Measurements from ENCODE around the gene BACH2. TPM values are rescaled to one million over a fixed set of nuclear protein-coding genes. Genes with fewer than 3 reads are reported as not detected.

The BACH2 gene
- total and polyA plus RNA-seq, 2 donors (not counting 1 experiment from before 2014, with no cell fraction given) = 2.2 to 2.6 TPM

GRCh38 chr6:90076511-90077415 is 219.9 kb downstream of the BACH2 start:
- H3K4me1 ChIP-seq (ENCODE audit: control insufficient read depth, extremely low read depth, insufficient read depth, low read length) = no peaks in the 10 kb centered on the region
- H3K9me3 ChIP-seq (ENCODE audit: control insufficient read depth, insufficient read depth, low read depth, low read length) = no peaks in the 10 kb centered on the region
- no peak overlapping the region for H3K9ac ChIP-seq (ENCODE audit: insufficient read depth, low read length)
- no peaks in the 10 kb centered on the region for H3K36me3 ChIP-seq (ENCODE audit: control insufficient read depth, insufficient read depth, low read length)
- no peak overlapping the region for H3K27ac ChIP-seq (ENCODE audit: insufficient read depth, low read length)
- H3K4me3 ChIP-seq (replicated peaks in 1 of 4; ENCODE audit: control extremely low read depth in 1 of 4, insufficient read depth in 1 of 4, low read depth in 3 of 4, low read length in 4 of 4) = no peak overlapping the region
- no peak overlapping the region for H3K4me2 ChIP-seq (ENCODE audit: extremely low read depth, insufficient read depth, low read length)
- H3K27me3 ChIP-seq (ENCODE audit: control insufficient read depth, insufficient read depth, low read length) = no peaks in the 10 kb centered on the region
- no peaks in the 10 kb centered on the region for H3K79me2 ChIP-seq (ENCODE audit: control insufficient read depth, insufficient read depth, low read length)
- TF ChIP-seq EZH2 (IDR thresholded peaks at IDR 0.05; ENCODE audit: low read length, missing control alignments) (no peak), CTCF (conservative IDR thresholded peaks at IDR 0.05 in 1 of 2, IDR thresholded peaks at IDR 0.05 in 1 of 2; ENCODE audit: low read depth in 1 of 2, low read length in 2 of 2) (no peak)
- DNase-seq (ENCODE audit: low read depth in 2 of 2) = no peak
- H2AFZ ChIP-seq (ENCODE audit: low read length) = no peak overlapping the region
- no peaks in the 10 kb centered on the region for H4K20me1 ChIP-seq (ENCODE audit: control insufficient read depth, extremely low read depth, insufficient read depth, low read length)

GRCh38 chr6:90074161-90074850 is 222.3 kb downstream of the BACH2 start:
- TF ChIP-seq EZH2 (IDR thresholded peaks at IDR 0.05; ENCODE audit: low read length, missing control alignments) (no peak), CTCF (conservative IDR thresholded peaks at IDR 0.05 in 1 of 2, IDR thresholded peaks at IDR 0.05 in 1 of 2; ENCODE audit: low read depth in 1 of 2, low read length in 2 of 2) (no peak)
- Histone ChIP-seq H3K27ac (ENCODE audit: insufficient read depth, low read length) (no peak overlapping the region), H2AFZ (ENCODE audit: low read length) (no peak overlapping the region), H4K20me1 (ENCODE audit: control insufficient read depth, extremely low read depth, insufficient read depth, low read length) (no peaks in the 10 kb centered on the region), H3K36me3 (ENCODE audit: control insufficient read depth, insufficient read depth, low read length) (no peaks in the 10 kb centered on the region), H3K79me2 (ENCODE audit: control insufficient read depth, insufficient read depth, low read length) (no peaks in the 10 kb centered on the region), H3K4me1 (ENCODE audit: control insufficient read depth, extremely low read depth, insufficient read depth, low read length) (no peaks in the 10 kb centered on the region), H3K4me2 (ENCODE audit: extremely low read depth, insufficient read depth, low read length) (no peak overlapping the region), H3K4me3 (replicated peaks in 1 of 4; ENCODE audit: control extremely low read depth in 1 of 4, insufficient read depth in 1 of 4, low read depth in 3 of 4, low read length in 4 of 4) (no peak overlapping the region), H3K27me3 (ENCODE audit: control insufficient read depth, insufficient read depth, low read length) (no peaks in the 10 kb centered on the region), H3K9ac (ENCODE audit: insufficient read depth, low read length) (no peak overlapping the region), H3K9me3 (ENCODE audit: control insufficient read depth, insufficient read depth, low read depth, low read length) (no peaks in the 10 kb centered on the region)
- DNase-seq (ENCODE audit: low read depth in 2 of 2) = peak; percentile 31 to 51

GRCh38 chr6:90072935-90073464 is 223.6 kb downstream of the BACH2 start:
- no peak overlapping the region for H3K4me3 ChIP-seq (replicated peaks in 1 of 4; ENCODE audit: control extremely low read depth in 1 of 4, insufficient read depth in 1 of 4, low read depth in 3 of 4, low read length in 4 of 4)
- H4K20me1 ChIP-seq (ENCODE audit: control insufficient read depth, extremely low read depth, insufficient read depth, low read length) = no peaks in the 10 kb centered on the region
- no peak for DNase-seq (ENCODE audit: low read depth in 2 of 2)
- H3K36me3 ChIP-seq (ENCODE audit: control insufficient read depth, insufficient read depth, low read length) = no peaks in the 10 kb centered on the region
- no peak overlapping the region for H2AFZ ChIP-seq (ENCODE audit: low read length)
- no peak overlapping the region for H3K27ac ChIP-seq (ENCODE audit: insufficient read depth, low read length)
- no peak overlapping the region for H3K4me2 ChIP-seq (ENCODE audit: extremely low read depth, insufficient read depth, low read length)
- peaks cover 2% of the 10 kb centered on the region for H3K4me1 ChIP-seq (ENCODE audit: control insufficient read depth, extremely low read depth, insufficient read depth, low read length)
- no peaks in the 10 kb centered on the region for H3K27me3 ChIP-seq (ENCODE audit: control insufficient read depth, insufficient read depth, low read length)
- H3K9me3 ChIP-seq (ENCODE audit: control insufficient read depth, insufficient read depth, low read depth, low read length) = no peaks in the 10 kb centered on the region
- no peaks in the 10 kb centered on the region for H3K79me2 ChIP-seq (ENCODE audit: control insufficient read depth, insufficient read depth, low read length)
- TF ChIP-seq CTCF (conservative IDR thresholded peaks at IDR 0.05 in 1 of 2, IDR thresholded peaks at IDR 0.05 in 1 of 2; ENCODE audit: low read depth in 1 of 2, low read length in 2 of 2) (no peak), EZH2 (IDR thresholded peaks at IDR 0.05; ENCODE audit: low read length, missing control alignments) (no peak)
- H3K9ac ChIP-seq (ENCODE audit: insufficient read depth, low read length) = no peak overlapping the region

Measured in fibroblast of lung (primary cell).